ENCODE data around the gene EEF1AKMT1. TPM values are rescaled to one million over a fixed set of nuclear protein-coding genes. Genes with fewer than 3 reads are reported as not detected.

Gene EEF1AKMT1
- total RNA-seq, 3 donors from 2014 or later = 4.9 to 11.6 (median 5.1) TPM

GRCh38 chr13:20801707-20802106, 27.9 kb upstream of the EEF1AKMT1 start:
- intact Hi-C loops (cut with DNase I, micrococcal nuclease) = no loop called here
- no peak for TF ChIP-seq CTCF (IDR thresholded peaks at IDR 0.05)
- DNase-seq (no peak), ATAC-seq (no peak)
- Histone ChIP-seq H3K4me1 (ENCODE audit: low read depth) (no peaks in the 10 kb centered on the region), H3K4me3 (no peak overlapping the region), H3K36me3 (ENCODE audit: low read depth) (no peaks in the 10 kb centered on the region), H3K9me3 (no peaks in the 10 kb centered on the region)

DNA sequence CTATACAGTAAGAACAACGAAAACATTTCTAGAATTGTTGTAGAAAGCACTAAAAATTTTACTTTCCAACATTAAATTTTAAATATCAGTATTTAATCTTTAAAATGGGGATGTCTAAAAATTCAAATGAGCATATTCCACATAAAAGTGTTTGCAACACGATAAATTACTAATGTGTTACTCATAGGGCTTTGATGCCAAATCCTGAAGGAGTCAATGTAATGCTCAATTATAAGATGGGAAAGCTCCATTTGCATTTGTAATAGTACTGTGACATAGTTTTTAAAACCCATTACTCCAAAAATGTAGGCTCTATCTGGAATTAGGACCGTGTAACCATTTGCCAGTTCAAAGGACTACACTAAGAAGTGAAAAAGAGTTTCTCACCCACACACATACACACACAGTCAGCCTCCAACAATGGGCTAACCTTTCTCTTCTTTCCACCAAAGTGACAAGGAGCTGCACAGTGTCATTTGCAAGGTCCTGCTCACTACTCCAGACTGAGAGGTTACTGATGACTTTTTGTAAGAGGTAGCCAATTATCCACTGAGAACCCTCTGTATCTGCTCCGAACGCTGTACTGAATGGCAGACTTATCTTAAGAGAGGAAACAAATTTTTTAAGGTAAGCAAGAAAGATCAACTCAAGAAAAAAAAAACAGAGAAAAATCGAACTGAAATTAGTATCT, 26.1 kb upstream of the EEF1AKMT1 start:
- Histone ChIP-seq H3K4me1 (ENCODE audit: low read depth) (no peaks in the 10 kb centered on the region), H3K9me3 (no peaks in the 10 kb centered on the region), H3K4me3 (no peak overlapping the region), H3K36me3 (ENCODE audit: low read depth) (no peaks in the 10 kb centered on the region)
- no peak for DNase-seq
- no peak for ATAC-seq
- no peak for TF ChIP-seq CTCF (IDR thresholded peaks at IDR 0.05)
- intact Hi-C loops (cut with DNase I, micrococcal nuclease) = no loop called here

- DNase-seq = no peak
- intact Hi-C loops (cut with DNase I, micrococcal nuclease) = no loop called here
- H3K4me3 ChIP-seq = no peak overlapping the region
- TF ChIP-seq CTCF (IDR thresholded peaks at IDR 0.05) = no peak
- H3K36me3 ChIP-seq (ENCODE audit: low read depth) = no peaks in the 10 kb centered on the region
- H3K4me1 ChIP-seq (ENCODE audit: low read depth) = no peaks in the 10 kb centered on the region
- ATAC-seq = no peak
- no peaks in the 10 kb centered on the region for H3K9me3 ChIP-seq
Measured at GRCh38 chr13:20798027-20798426, 24.3 kb upstream of the EEF1AKMT1 start.

DNA sequence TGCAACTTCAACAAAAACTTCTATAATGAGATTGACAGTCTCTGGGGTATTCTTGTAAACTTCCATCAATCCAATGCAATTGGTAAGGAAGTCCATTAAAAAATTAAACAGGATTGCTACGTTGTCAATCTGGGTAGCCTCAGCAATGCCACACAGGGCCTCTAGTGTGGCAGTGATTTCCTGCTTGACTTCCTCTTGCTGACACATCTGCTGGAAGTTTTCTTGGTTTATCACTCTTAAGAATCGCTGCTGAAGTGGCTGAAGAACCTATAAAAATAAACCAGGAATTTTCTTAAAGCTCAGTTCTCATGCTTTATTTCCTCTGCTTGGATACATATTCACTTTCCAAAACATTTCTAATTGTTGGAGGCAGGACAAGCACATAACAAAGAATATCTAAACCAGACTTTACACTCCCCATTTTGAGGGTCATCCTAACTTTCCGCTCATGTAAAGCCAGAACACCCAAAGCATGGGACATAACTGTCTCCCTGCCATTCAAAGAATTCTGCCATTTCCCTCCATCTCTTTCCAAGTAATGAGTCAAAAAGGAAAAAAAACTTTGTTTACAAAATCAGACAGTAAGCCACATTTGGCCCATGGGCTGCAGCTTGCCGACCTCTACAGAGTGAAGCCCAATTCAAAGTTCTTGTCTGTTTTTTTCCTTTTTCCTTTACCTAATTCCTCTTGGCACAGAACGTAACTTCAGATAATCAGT, 23.2 kb upstream of the EEF1AKMT1 start:
- ATAC-seq = no peak
- no peak overlapping the region for H3K4me3 ChIP-seq
- no peaks in the 10 kb centered on the region for H3K36me3 ChIP-seq (ENCODE audit: low read depth)
- intact Hi-C loops (cut with DNase I, micrococcal nuclease) = no loop called here
- DNase-seq = no peak
- H3K9me3 ChIP-seq = no peaks in the 10 kb centered on the region
- TF ChIP-seq CTCF (IDR thresholded peaks at IDR 0.05) = no peak
- no peaks in the 10 kb centered on the region for H3K4me1 ChIP-seq (ENCODE audit: low read depth)

GRCh38 chr13:20789665-20790064, 15.9 kb upstream of the EEF1AKMT1 start:
- Histone ChIP-seq H3K4me1 (ENCODE audit: low read depth) (no peaks in the 10 kb centered on the region), H3K36me3 (ENCODE audit: low read depth) (no peaks in the 10 kb centered on the region), H3K4me3 (no peak overlapping the region), H3K9me3 (no peaks in the 10 kb centered on the region)
- ATAC-seq (no peak), DNase-seq (no peak)
- intact Hi-C loops (cut with DNase I, micrococcal nuclease) = no loop called here
- no peak for TF ChIP-seq CTCF (IDR thresholded peaks at IDR 0.05)
